Neural crest cell (in vitro differentiated cells): ENCODE data around the gene CATSPERD. TPM values are rescaled to one million over a fixed set of nuclear protein-coding genes. Genes with fewer than 3 reads are reported as not detected.

Experiments
- DNase-seq: peaks from one replicate; pipeline ENCODE4 v3.0.0; 2021; ENCODE audit warnings: low read depth, mixed read lengths, low spot score
- H3K27ac Mint-ChIP-seq: one replicate; pipeline ENCODE4 v1.8.0; 2021; ENCODE audit warnings: mild to moderate bottlenecking, mixed read lengths; ENCODE audit not compliant: unreplicated experiment
- H3K27me3 Mint-ChIP-seq: 2 replicates; pipeline ENCODE4 v1.8.0; 2021; ENCODE audit warnings: low read depth, mild to moderate bottlenecking, mixed read lengths
- H3K36me3 Mint-ChIP-seq: 2 replicates; pipeline ENCODE4 v1.8.0; 2021; ENCODE audit warnings: low read depth, mild to moderate bottlenecking, mixed read lengths
- H3K4me1 Mint-ChIP-seq: 2 replicates; pipeline ENCODE4 v1.8.0; 2021; ENCODE audit warnings: mixed read lengths
- H3K4me3 Mint-ChIP-seq: one replicate; pipeline ENCODE4 v1.8.0; 2021; ENCODE audit warnings: mild to moderate bottlenecking, mixed read lengths
- H3K9me3 Mint-ChIP-seq: 2 replicates; pipeline ENCODE4 v1.8.0; 2021; ENCODE audit warnings: mixed read lengths
- total RNA-seq: library from RNA; stranded (reverse); gene quantifications from 2 replicates; pipeline ENCODE4 v1.2.1, GENCODE V29; 2021
- TF ChIP-seq, protein P1 (sequence below): fragments of 200-600 bp; sonication (generic); conservative IDR thresholded peaks from 2 replicates; pipeline ENCODE4 v1.5.0; 2021; ENCODE audit warnings: antibody characterized with exemption, mild to moderate bottlenecking

CATSPERD gene
- total RNA-seq, 1 donor from 2014 or later, result not detected

DNA sequence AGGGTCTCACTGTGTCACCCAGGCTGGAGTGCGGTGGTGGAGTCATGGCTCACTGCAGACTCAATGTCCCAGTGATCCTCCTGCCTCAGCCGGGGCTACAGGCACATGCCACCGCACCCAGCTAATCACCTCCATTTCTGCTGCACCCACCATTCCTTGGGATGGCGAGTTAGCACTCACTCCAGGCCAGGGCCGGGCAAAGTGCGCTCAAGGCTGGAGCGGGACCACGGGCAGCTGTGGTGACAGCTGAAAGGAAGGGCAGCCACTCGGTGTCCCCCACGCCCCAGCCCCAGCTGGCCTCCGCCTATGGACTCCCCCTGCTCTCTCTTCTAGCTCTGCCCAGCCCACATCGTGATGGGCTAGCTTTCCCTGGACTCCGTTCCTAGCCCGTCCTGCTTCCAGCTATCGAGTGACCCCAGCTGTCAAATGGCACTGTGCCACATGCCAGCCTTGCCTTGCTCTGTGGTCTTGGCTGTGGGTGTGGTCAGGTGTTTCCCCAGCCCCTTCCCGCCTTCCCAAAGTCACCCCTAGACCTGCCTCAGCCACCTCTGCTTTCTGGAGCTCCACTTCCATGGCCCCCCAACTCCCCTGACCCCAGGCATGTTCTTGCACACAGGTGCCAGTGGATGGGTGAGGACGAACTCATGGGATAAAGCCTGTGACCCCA is 44.2 kb upstream of the CATSPERD start:
- Mint-ChIP-seq H3K27me3 (peaks cover 4% of the 10 kb centered on the region), H3K4me3 (peak overlapping the region; percentile 41), H3K27ac (no peak overlapping the region), H3K9me3 (peaks cover 3% of the 10 kb centered on the region), H3K4me1 (peaks cover 18% of the 10 kb centered on the region), H3K36me3 (peaks cover 11% of the 10 kb centered on the region)
- TF ChIP-seq, protein P1, sequence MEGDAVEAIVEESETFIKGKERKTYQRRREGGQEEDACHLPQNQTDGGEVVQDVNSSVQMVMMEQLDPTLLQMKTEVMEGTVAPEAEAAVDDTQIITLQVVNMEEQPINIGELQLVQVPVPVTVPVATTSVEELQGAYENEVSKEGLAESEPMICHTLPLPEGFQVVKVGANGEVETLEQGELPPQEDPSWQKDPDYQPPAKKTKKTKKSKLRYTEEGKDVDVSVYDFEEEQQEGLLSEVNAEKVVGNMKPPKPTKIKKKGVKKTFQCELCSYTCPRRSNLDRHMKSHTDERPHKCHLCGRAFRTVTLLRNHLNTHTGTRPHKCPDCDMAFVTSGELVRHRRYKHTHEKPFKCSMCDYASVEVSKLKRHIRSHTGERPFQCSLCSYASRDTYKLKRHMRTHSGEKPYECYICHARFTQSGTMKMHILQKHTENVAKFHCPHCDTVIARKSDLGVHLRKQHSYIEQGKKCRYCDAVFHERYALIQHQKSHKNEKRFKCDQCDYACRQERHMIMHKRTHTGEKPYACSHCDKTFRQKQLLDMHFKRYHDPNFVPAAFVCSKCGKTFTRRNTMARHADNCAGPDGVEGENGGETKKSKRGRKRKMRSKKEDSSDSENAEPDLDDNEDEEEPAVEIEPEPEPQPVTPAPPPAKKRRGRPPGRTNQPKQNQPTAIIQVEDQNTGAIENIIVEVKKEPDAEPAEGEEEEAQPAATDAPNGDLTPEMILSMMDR, result no peak
- DNase-seq, result no peak

DNA sequence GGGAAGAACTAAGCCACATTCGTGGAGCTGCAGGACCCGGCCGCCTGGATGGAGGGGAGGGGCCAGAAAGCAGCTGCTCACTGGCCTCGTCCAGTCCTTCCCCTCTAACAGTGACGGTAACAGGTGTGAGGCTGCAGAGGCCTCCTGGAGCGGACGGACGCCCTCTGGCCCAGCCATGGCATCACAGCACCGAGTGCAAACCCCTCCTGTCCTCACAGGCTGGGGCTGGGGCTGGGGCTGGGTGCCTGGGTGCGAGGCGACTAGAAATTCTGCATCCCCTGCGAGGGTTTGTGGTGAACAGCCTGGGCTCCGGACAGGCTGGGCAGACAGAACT is 43.7 kb upstream of the CATSPERD start:
- peaks cover 3% of the 10 kb centered on the region for H3K9me3 Mint-ChIP-seq
- no peak overlapping the region for H3K27ac Mint-ChIP-seq

DNA sequence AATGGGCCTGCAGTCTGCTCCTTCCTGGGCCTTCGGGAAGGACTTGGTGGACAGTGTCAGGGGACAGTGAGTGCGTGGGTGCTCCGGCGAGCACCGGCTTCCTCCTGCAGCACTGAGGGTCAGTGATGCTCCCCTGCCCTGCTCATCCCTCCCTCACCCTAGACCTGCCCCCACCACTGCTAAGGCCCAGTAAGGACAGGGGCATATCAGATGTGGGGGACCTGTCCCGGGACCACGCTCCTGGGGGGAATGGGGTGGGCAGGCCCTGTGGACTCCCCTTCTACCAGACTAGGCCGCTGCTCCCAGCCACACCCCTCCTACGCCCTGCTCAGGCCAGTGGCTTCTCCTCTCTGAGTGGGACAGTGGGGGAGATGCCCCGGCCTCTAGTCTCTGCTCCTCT is 43.3 kb upstream of the CATSPERD start:
- Mint-ChIP-seq H3K4me1 (peaks cover 27% of the 10 kb centered on the region), H3K27ac (no peak overlapping the region), H3K36me3 (peaks cover 11% of the 10 kb centered on the region), H3K4me3 (peak overlapping the region; percentile 59), H3K9me3 (peaks cover 3% of the 10 kb centered on the region), H3K27me3 (peaks cover 6% of the 10 kb centered on the region)
- TF ChIP-seq, protein P1, result no peak
- no peak for DNase-seq

More for the DNA sequence above, 43.7 kb upstream of the CATSPERD start:
- Mint-ChIP-seq H3K36me3 (peaks cover 11% of the 10 kb centered on the region), H3K4me3 (peak overlapping the region; percentile 41), H3K4me1 (peaks cover 23% of the 10 kb centered on the region), H3K27me3 (peaks cover 6% of the 10 kb centered on the region)
- TF ChIP-seq, protein P1, result no peak
- no peak for DNase-seq

DNA sequence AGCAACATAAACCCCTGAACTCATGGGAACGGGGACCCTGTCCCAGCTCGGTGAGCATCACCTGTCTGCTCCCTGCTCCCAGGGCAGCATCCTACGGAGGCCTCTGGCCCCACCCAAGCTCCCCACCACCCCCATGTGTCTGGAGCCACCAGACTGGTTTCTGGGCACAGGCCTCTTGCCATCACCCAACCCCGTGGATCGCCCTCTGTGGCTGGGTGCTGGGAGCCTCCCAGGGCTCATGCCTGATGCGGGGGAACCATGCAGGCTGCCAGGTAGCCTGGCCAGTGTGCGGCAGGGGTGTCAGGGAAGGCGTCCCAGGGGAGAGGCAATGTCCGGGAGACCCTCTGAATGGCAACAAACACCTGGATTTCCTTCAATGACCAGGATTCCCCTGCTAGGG is 42.9 kb upstream of the CATSPERD start:
- peaks cover 11% of the 10 kb centered on the region for H3K36me3 Mint-ChIP-seq
- DNase-seq, result no peak
- TF ChIP-seq, protein P1, result no peak
- peak overlapping the region; percentile 59 for H3K4me3 Mint-ChIP-seq
- H3K9me3 Mint-ChIP-seq, result peaks cover 3% of the 10 kb centered on the region
- peaks cover 29% of the 10 kb centered on the region for H3K4me1 Mint-ChIP-seq
- H3K27me3 Mint-ChIP-seq, result peaks cover 6% of the 10 kb centered on the region
- H3K27ac Mint-ChIP-seq, result no peak overlapping the region

DNA sequence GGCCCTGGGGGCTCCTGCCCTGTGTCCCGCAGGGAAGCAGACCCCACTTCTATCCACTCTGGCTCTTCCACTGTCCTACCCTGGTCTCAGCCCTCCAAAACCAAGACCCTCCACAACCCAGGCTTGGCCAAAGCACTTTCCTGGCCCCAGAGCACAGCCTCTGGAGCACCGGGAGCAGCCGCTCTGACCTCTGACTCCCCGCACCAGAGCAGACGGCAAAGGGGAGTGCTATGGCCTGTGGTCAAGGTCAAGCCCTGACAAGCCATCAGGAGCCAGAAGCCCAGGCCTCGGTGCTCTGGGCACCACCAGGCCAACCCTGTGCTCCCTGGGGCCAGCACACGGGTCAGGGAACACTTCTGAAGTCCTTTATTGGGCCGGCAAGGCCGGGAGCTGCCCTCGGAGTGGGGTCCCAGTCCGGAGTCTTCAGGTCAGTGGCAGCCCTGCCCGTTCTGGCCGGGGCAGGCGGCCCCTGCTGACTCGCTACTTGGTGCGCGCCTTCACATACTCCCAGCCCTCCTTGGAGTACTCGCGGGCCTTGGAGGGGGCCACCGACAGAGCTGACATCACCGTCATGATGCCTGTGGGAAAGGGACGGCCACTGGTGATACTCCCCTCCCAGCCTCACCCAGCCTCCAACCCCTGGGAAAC is 42.2 kb upstream of the CATSPERD start:
- peaks cover 7% of the 10 kb centered on the region for H3K36me3 Mint-ChIP-seq
- peak overlapping the region; percentile 47 for H3K4me3 Mint-ChIP-seq
- H3K4me1 Mint-ChIP-seq, result peaks cover 32% of the 10 kb centered on the region
- H3K9me3 Mint-ChIP-seq, result peaks cover 3% of the 10 kb centered on the region
- H3K27me3 Mint-ChIP-seq, result peaks cover 6% of the 10 kb centered on the region
- no peak overlapping the region for H3K27ac Mint-ChIP-seq
- DNase-seq, result no peak
- TF ChIP-seq, protein P1, result no peak
